Hepatocyte (in vitro differentiated cells): ENCODE data around the gene ZNRF3.

Experiments
- EZH2phosphoT487 ChIP-seq: fragments of 200-600 bp; sonication (generic); IDR thresholded peaks from one replicate; pipeline ENCODE4 v1.6.1; 2018; ENCODE audit warnings: antibody characterized with exemption, mild to moderate bottlenecking, low read depth, moderate library complexity; ENCODE audit not compliant: unreplicated experiment, severe bottlenecking
- TF ChIP-seq, protein P1 (sequence below): fragments of 200-600 bp; sonication (generic); IDR thresholded peaks from 2 replicates; pipeline ENCODE4 v1.5.1; 2016; ENCODE audit warnings: antibody characterized with exemption, mild to moderate bottlenecking; ENCODE audit not compliant: poor library complexity

- TF ChIP-seq, protein P1, sequence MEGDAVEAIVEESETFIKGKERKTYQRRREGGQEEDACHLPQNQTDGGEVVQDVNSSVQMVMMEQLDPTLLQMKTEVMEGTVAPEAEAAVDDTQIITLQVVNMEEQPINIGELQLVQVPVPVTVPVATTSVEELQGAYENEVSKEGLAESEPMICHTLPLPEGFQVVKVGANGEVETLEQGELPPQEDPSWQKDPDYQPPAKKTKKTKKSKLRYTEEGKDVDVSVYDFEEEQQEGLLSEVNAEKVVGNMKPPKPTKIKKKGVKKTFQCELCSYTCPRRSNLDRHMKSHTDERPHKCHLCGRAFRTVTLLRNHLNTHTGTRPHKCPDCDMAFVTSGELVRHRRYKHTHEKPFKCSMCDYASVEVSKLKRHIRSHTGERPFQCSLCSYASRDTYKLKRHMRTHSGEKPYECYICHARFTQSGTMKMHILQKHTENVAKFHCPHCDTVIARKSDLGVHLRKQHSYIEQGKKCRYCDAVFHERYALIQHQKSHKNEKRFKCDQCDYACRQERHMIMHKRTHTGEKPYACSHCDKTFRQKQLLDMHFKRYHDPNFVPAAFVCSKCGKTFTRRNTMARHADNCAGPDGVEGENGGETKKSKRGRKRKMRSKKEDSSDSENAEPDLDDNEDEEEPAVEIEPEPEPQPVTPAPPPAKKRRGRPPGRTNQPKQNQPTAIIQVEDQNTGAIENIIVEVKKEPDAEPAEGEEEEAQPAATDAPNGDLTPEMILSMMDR, result no peak
- TF ChIP-seq EZH2phosphoT487, result no peak
Measured at GRCh38 chr22:28905256-28905832, 22.0 kb downstream of the ZNRF3 start.
